Measurements from ENCODE around the gene AP3M1. TPM values are rescaled to one million over a fixed set of nuclear protein-coding genes. Genes with fewer than 3 reads are reported as not detected.
"Not testable (repeated sequence)": the region's sequence is repeated elsewhere in the genome, so short reads cannot be mapped to it uniquely, and the experiment has no call there.

AP3M1 gene
- total RNA-seq, 2 donors from 2014 or later: 29.7 to 39.7 TPM

DNA sequence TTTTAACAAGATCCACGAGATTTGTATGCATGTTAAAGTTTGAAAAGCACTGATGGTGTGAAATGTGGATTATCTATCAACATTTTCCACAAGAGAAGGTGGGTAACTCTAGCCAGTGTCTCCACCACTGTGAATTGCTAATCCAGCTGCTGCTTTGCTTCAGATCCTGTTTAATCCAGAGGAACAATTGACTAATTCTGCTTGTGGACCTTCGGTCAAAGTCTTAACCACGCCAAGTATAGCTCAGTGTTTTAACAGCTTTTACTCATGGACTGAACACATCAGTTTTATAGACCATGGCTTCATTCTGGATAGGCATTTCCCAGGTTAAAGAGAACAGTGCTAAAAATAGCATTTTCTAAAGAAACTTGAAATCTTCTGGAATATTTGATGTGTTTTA, 23.9 kb upstream of the AP3M1 start:
- Mint-ChIP-seq H3K27ac (no peak overlapping the region), H3K9me3 (no peaks in the 10 kb centered on the region), H3K36me3 (peaks cover 0 to 12% of the 10 kb centered on the region in 2 donors)
- DNase-seq (ENCODE audit: low spot score in 2 of 2) (no peak), ATAC-seq (no peak)

DNA sequence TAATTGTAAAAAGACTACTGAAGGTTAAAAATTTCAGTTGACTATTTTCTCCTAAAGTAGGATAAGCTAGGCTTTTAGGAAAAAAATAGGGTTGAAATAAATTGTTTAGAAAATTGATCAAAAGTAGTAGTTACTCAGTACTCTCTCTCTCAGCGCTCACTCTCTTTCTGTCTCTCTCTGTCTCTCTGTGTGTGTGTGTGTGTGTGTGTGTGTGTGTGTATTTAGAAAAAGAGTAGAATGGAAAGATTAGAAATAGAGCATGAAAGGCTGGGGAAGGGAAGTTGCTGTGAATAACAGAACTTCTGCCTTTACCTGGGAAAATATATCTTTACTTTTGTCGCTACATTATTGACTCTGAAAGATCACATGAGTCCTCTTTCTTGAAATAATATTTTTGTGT, 21.0 kb upstream of the AP3M1 start:
- DNase-seq (ENCODE audit: low spot score in 2 of 2) (no peak), ATAC-seq (no peak)
- H3K36me3 Mint-ChIP-seq: peaks cover 0 to 9% of the 10 kb centered on the region in 2 donors
- no peak overlapping the region for H3K27ac Mint-ChIP-seq
- no peaks in the 10 kb centered on the region for H3K9me3 Mint-ChIP-seq

DNA sequence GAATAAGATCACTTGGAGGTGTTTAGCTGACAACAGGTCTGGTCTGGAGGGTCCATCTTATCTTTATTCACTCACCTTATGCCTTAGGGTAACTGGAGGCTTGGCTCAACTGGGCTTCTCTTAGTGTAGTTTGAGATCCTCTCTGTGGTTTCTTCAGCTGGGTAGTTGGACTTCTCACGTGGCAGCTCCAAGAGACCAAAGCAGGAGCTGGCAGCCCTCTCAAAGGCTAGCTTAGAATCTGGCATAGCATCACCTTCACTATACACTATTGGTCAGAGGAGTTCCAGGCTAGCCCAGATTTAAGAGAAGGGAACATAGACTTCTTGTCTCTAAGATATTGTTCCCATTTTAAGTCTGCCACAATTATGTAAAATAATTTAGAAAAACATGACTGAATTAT, 16.8 kb upstream of the AP3M1 start:
- no peak for ATAC-seq

DNA sequence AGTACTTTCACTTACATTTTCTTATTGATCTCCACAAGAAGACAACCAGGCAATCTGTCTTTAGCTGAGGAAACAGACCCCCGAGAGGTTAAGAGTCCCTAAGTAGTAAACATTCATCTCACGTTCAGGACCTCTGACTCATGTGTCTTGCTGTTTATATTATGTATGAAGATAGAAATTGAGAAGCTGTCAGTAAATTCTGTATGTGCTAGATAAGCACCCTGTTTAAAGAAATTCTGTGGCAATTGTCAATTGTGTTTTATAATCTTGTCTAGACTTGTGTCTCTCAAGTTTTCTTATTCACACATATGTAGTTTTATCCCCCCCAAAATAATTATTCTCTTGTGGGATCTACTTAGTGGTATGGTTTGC, 14.9 kb upstream of the AP3M1 start:
- no peak for DNase-seq (ENCODE audit: low spot score in 2 of 2)
- Mint-ChIP-seq H3K36me3 (no peaks in the 10 kb centered on the region), H3K27ac (no peak overlapping the region), H3K9me3 (no peaks in the 10 kb centered on the region)
- no peak for ATAC-seq

More for the DNA sequence above, 16.8 kb upstream of the AP3M1 start:
- Mint-ChIP-seq H3K27ac (no peak overlapping the region), H3K36me3 (no peaks in the 10 kb centered on the region), H3K9me3 (no peaks in the 10 kb centered on the region)
- no peak for DNase-seq (ENCODE audit: low spot score in 2 of 2)

DNA sequence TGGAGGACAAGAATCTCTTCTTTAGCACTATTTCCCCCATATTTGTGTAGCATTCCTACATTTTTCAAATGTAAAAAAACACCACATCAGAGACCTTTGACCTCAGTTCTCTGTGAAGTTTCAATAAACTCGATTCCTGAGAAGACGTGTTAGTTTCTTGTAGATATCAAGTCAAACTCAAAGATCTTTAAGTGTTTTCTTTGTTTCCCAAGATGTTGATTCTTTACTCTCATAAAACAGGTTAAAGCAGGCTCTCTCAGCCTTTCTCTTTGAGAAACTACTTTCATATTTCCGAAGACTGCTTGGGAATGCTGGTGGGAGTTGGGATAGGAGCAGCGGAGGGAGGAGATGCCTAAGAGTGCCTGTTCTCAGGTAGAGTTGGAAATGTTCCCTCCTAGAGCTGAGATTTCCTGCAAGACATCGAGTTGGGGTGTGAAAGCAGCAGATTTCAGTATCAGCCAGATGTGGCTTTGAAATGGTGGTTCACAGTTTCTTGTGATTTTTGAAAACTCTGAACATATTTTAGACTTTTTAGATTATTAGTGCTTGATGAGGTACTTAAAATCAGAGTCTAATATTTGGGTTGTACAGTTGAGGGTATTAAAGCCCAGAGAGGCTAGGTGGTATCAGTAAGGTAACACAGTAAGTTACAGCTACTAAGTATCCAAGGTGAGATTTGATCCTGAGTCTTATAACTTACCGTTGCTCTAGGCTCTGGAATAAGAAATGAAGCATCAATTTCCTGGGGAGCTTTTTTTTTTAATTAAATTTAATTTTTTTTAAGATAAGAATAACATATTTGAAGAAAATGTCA, 14.3 kb upstream of the AP3M1 start:
- ATAC-seq: no peak
- H3K36me3 Mint-ChIP-seq: no peaks in the 10 kb centered on the region
- H3K27ac Mint-ChIP-seq: no peak overlapping the region
- DNase-seq (ENCODE audit: low spot score in 2 of 2): no peak
- no peaks in the 10 kb centered on the region for H3K9me3 Mint-ChIP-seq

DNA sequence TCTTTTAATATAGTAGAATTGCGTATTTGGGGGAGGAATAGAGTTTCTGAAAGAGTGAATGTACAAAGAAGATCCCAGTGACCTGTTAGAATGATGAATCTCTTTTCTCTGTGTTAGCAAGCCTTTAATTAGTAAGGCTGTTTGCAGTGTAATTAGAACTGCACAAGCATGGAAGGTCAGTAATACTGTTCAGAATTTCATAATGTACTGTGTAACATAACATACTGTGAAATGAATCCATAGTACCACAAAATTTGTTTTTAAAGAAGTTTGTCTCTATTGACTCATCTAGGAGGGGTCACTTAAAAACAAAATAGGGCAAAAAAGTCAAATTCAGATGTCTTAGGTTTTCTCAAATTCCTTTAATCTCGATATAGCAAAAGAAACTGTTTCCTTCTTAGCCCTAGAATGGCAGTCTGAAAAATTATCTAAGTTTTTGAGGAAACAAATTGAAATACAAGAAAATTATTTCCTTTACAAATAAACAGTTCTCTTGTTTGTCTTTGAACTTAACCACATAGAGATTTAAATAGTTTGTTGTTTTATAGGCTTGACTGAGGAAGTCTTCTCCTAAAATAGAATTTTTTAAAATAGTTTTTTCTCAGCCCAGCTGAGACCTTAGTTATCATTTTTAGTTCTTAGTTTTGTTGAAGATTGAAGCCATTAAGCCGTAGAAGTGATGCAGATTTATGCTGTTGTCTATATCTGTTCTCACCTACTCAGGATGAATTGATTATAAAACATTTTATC, 12.9 kb upstream of the AP3M1 start:
- Mint-ChIP-seq H3K27ac (no peak overlapping the region), H3K36me3 (no peaks in the 10 kb centered on the region), H3K9me3 (no peaks in the 10 kb centered on the region)
- no peak for DNase-seq (ENCODE audit: low spot score in 2 of 2)
- ATAC-seq: no peak

DNA sequence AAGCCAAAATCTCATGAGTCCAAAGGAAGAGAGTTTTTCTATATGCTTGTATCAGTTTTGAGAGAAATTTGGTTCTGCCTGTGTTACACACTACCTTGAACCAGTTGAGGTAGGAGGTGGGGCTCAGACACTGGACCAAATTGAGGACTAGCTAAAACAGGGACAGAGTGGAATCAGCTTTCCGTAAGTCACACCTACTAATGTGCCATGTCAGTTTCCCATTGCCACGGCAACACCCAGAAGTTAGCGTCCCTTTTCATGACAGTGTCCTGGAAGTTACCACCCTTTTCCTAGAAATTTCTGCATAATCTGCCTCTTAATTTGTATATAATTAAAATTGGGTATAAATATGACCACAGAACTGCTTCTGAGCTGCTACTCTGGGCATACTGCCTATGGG, 9.4 kb upstream of the AP3M1 start:
- Mint-ChIP-seq H3K36me3 (no peaks in the 10 kb centered on the region), H3K9me3 (no peaks in the 10 kb centered on the region), H3K27ac (no peak overlapping the region)
- ATAC-seq: no peak
- no peak for DNase-seq (ENCODE audit: low spot score in 2 of 2)

DNA sequence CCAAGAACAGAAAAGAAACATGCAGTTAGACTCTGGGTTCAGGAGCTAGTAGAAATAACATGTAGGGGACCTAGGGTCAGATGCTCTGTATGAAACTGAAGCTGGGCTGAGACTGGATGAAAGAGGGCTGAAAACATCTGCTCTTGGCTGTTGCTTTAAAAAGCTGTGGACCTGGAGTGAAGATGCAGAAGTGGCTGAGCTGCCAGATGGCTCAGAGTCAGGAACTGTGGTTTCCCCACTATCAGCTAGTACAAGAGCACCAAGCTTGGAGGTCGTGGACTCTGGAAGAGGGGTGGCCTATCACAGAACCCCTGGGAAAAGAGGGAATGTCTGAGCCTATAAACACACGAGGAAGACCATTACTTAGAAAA, 6.3 kb upstream of the AP3M1 start:
- no peak overlapping the region for H3K27ac Mint-ChIP-seq
- no peaks in the 10 kb centered on the region for H3K9me3 Mint-ChIP-seq
- ATAC-seq (no peak), DNase-seq (ENCODE audit: low spot score in 2 of 2) (no peak)
- no peaks in the 10 kb centered on the region for H3K36me3 Mint-ChIP-seq

DNA sequence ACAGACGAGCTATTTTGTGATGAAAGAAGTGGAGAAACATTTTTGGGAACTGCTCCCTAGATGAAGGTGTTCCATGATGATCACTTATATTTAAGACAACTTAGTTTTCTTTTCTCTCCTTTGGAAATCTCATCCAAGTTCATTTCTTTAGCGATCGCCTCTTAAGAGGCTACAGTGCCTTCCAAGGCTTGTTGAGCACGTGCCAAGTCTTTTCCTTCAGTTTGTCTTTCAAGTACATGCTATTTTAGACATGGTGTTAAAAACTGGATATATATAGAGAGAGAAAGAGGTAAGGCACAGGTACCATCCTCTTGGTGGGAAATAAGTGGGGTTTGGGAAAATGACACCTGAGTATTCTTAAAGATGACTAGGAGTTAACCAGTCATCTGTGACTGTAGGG, 3.0 kb upstream of the AP3M1 start:
- no peaks in the 10 kb centered on the region for H3K36me3 Mint-ChIP-seq
- H3K27ac Mint-ChIP-seq: no peak overlapping the region
- ATAC-seq (no peak), DNase-seq (ENCODE audit: low spot score in 2 of 2) (no peak)
- H3K9me3 Mint-ChIP-seq: no peaks in the 10 kb centered on the region

DNA sequence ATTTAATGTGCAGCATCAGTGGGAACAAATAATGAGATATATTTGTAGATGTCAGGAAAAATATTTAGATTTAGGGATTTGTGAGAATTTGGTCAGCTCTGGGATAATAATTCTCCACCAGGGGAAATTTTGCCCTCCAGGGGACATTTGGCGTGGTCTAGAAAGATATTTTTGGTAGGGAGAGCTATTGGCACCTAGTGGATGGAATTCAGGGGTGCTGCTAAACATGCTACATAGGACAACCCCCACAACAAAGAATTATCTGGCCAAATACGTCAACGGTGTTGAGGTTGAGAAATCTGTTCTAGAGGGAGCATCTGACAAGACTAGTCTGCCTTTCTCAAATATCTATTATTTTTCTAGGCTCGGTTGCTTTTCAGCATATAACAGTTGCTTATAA, 2.5 kb upstream of the AP3M1 start:
- no peaks in the 10 kb centered on the region for H3K9me3 Mint-ChIP-seq
- H3K27ac Mint-ChIP-seq: no peak overlapping the region
- no peak for ATAC-seq
- H3K36me3 Mint-ChIP-seq: no peaks in the 10 kb centered on the region
- no peak for DNase-seq (ENCODE audit: low spot score in 2 of 2)

DNA sequence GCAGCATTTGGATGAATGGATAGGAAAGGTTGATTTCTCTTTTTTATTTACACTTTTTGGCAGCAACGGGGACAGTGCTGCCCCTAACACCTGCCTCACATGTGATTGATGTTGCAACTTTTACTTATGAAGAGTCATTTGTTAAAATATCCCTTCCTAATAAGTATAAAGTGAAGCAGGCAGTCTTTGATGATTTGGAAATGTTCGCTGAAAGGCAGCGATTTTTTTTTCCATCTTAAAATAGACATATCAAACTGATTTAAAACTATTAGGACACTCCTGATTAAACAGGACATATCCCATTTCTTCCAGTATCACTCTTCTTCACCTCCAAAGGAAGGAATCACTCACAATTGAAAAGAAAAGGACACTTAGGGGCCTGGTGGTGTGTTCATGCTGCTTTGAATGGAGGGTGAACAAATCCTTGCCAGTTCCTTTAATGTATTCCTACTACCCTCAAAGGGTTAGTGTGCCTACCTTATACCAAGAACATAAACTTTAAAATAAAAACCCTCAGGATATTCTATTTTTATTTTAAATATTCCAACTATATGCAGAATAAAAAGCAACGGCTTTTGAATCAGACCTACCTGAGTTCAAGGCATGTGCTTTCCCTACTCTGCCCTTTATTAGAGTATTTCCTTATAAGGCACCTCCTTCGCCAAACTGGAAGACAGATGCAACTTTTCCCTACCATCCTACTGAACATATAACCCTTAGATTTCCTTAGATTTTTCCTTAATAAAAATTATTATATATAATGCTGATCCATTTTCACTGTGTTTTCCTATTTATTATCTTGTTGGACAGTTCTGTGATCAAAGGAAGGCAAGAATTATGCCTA, 1.5 kb upstream of the AP3M1 start:
- peak overlapping the region in 1 of 2 donors; percentile 79 for H3K27ac Mint-ChIP-seq
- no peak for DNase-seq (ENCODE audit: low spot score in 2 of 2)
- H3K36me3 Mint-ChIP-seq: no peaks in the 10 kb centered on the region
- H3K9me3 Mint-ChIP-seq: no peaks in the 10 kb centered on the region
- no peak for ATAC-seq

DNA sequence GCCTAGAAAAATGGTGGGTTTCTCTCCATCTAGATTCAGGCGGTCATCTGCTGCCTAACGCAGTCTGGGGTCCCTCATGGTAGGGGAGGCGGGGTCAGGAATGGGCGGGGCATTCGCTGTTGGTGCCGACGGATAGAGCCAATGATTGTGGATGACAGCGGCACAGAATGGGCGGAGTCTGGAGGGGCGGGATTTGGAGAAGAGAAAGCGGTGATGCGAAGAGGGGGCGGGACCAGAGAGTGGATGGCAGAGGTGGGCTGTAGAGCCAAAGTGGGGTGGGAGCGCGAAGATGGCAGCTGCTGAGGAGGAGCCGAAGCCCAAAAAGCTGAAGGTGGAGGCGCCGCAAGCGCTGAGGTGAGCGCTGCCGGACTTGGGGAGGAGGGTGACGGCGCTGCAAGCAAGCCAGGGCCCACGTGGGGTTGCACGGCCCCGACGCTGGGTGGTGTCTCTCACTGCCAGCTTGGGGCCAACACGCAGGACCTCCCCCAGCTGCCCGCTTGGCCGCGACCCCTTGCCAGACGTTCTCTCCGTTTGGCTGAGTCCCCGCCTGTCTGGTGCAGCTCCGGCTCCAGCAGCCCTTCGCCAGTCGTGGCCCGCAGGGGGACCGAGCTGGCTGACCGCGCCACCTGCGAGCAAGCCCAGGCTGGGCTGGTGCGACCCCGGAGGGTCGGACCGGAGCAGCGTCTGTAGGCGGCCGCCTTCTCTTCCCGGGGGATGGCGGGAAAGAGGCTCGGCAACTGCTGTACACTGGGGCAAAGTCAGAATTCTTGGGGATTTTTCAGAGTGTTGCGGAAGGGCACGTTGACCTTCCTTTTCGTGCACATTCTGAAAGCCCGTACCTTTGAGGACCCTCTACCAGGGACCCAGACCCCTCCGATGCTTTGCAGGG, 606 bp upstream of the AP3M1 start, which contains the start of gene ADK:
Gene ADK, plus strand, starts transcription at position 232 of the 889 bp plus-strand sequence. Its CDS starts 58 bp downstream, at position 290.
- Mint-ChIP-seq H3K36me3 (no peaks in the 10 kb centered on the region), H3K9me3 (no peaks in the 10 kb centered on the region)
- peak; percentile 95 to 96 for ATAC-seq

DNA sequence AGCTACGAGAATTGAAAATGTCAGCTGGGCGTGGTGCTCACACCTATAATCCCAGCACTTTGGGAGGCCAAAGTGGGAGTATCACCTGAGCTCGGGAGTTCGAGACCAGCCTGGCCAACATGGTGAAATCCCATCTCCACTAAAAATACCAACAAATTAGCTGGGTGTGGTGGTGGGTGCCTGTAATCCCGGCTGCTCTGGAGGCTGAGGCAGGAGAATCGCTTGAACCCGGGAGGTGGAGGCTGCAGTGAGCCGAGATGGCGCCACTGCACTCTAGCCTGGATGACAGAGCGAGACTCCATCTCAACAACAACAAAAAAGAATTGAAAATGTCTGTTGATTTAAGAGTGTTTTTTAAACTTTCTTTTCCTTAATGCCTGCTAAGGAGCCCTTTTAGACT, 3.6 kb downstream of the AP3M1 start:
- H3K9me3 Mint-ChIP-seq; H3K27ac Mint-ChIP-seq; ATAC-seq; DNase-seq (ENCODE audit: low spot score in 2 of 2); H3K36me3 Mint-ChIP-seq: not testable (repeated sequence)

More for the DNA sequence above, 606 bp upstream of the AP3M1 start, which contains the start of gene ADK:
- DNase-seq (ENCODE audit: low spot score in 2 of 2): peak; percentile 95 to 99
- H3K27ac Mint-ChIP-seq: peak within 1 kb of the TSS in 1 of 2 donors; percentile 79

DNA sequence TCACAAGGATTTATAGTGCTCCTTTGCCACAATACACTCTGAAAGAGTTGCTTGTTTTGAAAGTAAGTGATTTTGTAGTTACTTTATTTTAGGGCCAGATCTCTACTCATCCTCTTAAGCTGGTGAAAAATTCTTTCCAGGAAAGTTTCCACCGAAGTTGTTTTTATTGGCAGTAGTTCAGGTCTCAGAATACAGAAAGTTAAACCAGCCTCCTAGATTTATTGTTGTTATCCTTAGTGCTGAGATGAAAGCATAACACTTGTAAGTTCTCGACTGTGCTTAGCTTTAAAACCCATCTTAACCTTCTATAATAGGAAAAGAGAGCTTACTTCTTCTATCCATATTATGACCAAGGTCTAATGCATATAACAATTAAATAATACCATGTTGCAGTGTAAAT, 5.5 kb downstream of the AP3M1 start:
- DNase-seq (ENCODE audit: low spot score in 2 of 2) (no peak), ATAC-seq (no peak)

DNA sequence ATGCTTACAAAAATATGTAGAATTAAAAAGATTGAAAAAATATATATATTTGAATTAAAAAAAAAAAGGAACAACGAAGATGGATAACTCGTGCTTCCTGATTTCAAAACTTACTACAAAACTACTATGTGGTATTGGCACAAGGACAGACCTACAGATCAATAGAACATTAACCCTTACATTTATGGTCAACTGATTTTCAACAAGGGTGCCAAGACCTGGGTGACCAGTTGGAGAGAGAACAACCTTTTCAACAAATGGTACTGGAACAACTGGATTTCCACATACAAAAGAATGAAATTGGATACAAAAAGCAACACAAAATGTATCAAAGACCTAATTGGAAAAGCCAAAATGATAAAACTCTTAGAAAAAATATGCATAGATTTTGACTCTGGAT, 10.1 kb downstream of the AP3M1 start:
- DNase-seq (ENCODE audit: low spot score in 2 of 2) (no peak), ATAC-seq (no peak)
- H3K27ac Mint-ChIP-seq: no peak overlapping the region
- H3K36me3 Mint-ChIP-seq: peaks cover 6 to 8% of the 10 kb centered on the region in 2 donors
- no peaks in the 10 kb centered on the region for H3K9me3 Mint-ChIP-seq

More for the DNA sequence above, 5.5 kb downstream of the AP3M1 start:
- no peaks in the 10 kb centered on the region for H3K36me3 Mint-ChIP-seq
- no peaks in the 10 kb centered on the region for H3K9me3 Mint-ChIP-seq
- H3K27ac Mint-ChIP-seq: peak overlapping the region in 1 of 2 donors; percentile 37

DNA sequence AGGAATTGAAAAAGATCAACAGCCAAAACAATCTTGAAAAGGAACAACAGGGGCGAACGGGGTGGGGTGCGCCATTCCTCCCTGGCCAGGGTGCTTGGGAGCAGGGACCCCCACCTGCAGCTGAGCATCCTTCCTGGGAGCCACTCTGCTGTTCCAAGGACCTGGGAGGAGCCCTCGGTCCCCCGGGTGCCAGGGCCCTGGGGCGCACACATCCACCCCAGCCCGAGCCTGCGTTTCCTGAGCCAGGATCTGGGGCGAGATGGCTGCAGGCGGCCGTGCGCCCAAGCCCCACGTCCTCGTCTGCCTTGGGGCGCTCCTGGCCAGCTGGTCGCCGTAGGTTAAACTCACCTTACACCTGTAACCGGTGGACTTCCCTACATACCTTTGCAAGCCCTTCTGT, 10.6 kb downstream of the AP3M1 start:
- no peak for ATAC-seq
- Mint-ChIP-seq H3K9me3 (no peaks in the 10 kb centered on the region), H3K27ac (no peak overlapping the region), H3K36me3 (peaks cover 8% of the 10 kb centered on the region in 2 donors)
- no peak for DNase-seq (ENCODE audit: low spot score in 2 of 2)
